Choroid plexus epithelial cell (primary cell): Measurements from ENCODE around the gene ANKRD60.

Experiments
- DNase-seq: peaks from one replicate; pipeline ENCODE4 v3.0.0-alpha.2; 2010; ENCODE audit warnings: low read depth
- H3K4me3 ChIP-seq: 2 replicates; pipeline ENCODE4 v1.5.1; 2011; ENCODE audit warnings: low read depth, mild to moderate bottlenecking, control low read depth, low read length, moderate library complexity
- TF ChIP-seq, protein P1 (sequence below): conservative IDR thresholded peaks from 2 replicates; pipeline ENCODE4 v1.5.1; 2011; ENCODE audit warnings: low read depth, mild to moderate bottlenecking, control low read depth, inconsistent platforms, low read length, moderate library complexity

Gene ANKRD60

DNA sequence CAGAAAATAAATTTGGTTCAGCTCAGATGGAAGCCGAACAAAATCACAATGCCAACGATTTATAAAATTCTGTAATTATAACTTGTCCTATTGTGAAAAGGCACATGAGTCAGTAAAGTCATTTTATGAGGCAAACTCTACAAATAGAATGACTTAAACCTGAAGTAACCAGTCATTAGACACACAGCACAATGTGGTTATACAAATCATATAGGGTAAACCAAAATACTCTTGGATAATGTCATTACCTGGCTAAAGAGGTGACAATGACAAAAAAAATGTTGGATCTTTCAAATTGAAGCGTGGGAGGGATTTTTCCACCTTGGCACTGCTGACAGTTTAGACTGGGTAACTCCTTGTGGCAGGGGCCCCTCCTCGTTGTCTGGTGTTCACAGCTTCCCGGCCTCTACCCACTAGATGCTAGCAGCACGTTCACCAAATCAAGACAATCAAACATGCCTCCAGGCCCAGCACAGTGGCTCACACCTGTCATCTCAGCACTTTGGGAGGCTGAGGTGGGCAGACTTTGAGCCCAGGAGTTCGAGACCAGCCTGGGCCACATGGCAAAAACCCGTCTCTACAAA lies 5.0 kb downstream of the ANKRD60 start:
- TF ChIP-seq, protein P1, sequence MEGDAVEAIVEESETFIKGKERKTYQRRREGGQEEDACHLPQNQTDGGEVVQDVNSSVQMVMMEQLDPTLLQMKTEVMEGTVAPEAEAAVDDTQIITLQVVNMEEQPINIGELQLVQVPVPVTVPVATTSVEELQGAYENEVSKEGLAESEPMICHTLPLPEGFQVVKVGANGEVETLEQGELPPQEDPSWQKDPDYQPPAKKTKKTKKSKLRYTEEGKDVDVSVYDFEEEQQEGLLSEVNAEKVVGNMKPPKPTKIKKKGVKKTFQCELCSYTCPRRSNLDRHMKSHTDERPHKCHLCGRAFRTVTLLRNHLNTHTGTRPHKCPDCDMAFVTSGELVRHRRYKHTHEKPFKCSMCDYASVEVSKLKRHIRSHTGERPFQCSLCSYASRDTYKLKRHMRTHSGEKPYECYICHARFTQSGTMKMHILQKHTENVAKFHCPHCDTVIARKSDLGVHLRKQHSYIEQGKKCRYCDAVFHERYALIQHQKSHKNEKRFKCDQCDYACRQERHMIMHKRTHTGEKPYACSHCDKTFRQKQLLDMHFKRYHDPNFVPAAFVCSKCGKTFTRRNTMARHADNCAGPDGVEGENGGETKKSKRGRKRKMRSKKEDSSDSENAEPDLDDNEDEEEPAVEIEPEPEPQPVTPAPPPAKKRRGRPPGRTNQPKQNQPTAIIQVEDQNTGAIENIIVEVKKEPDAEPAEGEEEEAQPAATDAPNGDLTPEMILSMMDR = no peak
- no peak overlapping the region for H3K4me3 ChIP-seq
- no peak for DNase-seq

DNA sequence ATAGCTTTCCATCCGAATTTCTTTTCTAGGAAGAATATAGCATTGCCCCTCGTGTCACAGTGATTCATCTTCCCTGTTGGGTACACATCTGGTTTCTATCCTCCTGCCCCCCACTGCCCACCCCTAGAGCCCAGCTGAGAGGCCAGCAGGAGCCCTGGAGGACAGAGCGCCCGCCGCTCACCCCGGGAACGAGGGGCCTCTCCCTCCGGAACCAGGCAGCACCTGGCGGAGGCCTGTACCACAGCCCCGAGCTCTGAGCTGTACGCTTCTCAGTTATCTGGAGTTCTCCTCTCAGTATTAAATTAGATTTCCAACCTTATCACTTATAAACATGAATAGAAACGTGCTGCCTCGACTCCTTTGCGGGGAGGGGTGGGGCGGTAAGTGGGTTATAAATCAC lies 6.0 kb downstream of the ANKRD60 start:
- no peak for DNase-seq
- TF ChIP-seq, protein P1 = no peak
- no peak overlapping the region for H3K4me3 ChIP-seq

DNA sequence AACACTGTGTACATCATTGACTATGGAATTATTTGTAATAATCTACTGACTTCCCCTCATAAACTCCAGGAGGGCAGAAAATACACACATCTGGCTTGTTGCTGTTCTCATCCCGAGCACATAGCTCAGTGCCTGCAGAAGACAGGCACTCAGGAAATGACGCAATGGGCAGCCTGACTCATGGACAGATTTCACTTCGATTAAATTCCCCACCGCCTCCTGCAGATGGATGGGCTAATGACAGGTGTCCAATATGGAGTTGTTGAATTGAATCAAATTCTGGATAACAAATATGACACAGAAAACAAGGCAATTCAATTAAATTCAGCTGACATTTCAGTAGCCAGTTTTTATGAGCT lies 9.1 kb downstream of the ANKRD60 start:
- H3K4me3 ChIP-seq = no peak overlapping the region
- TF ChIP-seq, protein P1 = peak; percentile 17
- DNase-seq = peak; percentile 92

DNA sequence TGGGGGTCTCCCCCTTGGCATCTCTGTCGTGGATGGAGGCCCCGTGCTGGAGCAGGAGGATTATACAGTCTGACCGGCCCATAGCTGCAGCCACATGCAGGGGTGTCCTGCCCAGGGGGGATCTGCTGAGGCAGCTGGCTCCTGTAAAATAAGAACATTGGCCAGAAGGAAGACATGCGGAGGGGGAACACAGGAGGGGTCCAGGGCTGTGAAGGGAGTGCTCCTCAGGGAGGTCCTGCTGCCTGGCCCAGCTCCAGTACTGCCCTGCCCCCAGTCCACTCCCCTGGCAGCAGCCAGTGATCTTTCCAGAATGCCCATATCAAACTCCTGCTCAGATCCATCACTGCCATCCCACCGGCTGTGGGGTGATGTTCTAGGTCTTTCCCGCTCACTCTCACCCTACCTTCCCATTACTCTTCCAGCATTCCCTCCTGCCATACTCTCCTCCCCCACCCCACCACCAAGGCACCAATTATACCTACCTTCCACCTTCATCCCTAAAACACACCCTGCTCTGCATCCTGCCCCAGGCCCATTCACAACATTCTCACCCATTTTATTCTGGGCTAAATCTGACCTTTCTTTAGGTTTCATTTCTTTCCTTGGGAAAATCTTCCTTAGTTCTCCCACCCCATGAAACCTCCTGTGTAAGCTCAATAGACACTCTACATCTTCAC lies 9.7 kb downstream of the ANKRD60 start:
- no peak overlapping the region for H3K4me3 ChIP-seq
- TF ChIP-seq, protein P1 = no peak
- DNase-seq = no peak

DNA sequence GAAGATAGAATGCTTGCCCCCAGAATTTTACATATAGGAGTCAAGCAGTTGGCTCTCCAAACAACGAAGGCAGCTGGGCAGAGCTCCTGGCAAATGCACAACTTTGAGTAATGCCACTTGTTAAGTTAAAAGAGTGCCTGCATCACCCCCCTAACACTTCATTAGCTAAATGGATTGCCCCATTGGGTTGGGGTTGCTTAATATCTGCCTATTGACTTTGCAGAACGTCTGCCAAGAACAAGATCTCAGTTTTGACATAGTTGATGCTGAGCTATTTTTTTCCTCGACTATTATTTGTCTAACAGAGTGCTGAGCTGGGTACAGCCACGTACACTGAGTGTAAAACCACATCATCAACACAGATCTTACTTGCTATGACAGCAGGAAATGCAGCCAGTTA lies 12.1 kb downstream of the ANKRD60 start:
- TF ChIP-seq, protein P1 = no peak
- DNase-seq = peak; percentile 49
- no peak overlapping the region for H3K4me3 ChIP-seq

DNA sequence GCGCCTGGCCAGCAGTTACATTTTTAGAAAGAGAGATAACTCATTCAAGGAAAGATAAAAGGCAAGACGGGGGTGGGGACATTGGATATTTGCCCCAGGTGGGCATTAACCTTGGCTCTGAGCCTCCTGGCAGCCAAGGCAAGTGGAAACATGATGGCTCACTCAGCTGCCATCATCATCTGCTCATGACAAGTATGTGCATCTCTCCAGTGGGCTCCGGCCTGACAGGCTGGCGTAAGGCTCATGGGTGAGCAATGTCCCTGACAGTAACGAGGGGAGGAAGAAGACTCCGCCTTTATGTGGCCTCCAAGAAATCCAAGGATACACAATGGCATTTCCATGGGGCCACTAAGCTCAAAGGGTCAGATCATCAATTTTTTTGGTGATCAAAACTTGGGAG lies 13.3 kb downstream of the ANKRD60 start:
- TF ChIP-seq, protein P1 = no peak
- H3K4me3 ChIP-seq = no peak overlapping the region
- no peak for DNase-seq

DNA sequence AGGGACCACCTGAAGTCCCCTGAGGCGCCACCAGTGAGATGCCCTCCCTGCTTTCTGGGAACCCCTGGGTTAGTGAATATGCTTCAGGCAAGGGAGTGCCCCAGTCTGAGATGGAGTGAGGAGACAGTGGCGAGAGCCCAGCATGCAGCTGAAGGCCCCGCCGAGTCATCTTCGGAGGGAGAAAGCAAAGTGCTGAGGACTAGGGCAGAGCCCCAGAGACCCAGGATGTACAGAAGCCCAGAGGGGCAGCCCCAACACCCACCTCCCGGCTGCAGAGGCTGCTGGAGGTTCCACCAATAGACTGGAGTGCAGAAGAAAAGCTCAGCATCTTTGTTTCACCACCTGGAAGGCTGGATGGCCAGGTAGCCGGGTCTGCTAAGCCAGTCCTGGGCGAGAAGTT lies 14.1 kb downstream of the ANKRD60 start:
- no peak for DNase-seq
- H3K4me3 ChIP-seq = no peak overlapping the region
- TF ChIP-seq, protein P1 = no peak
